HepG2 (cell line): ENCODE data around the gene ADGRD1. TPM values are rescaled to one million over a fixed set of nuclear protein-coding genes. Genes with fewer than 3 reads are reported as not detected.

Experiments used
- CEBPB ChIP-seq: IDR thresholded peaks from 2 replicates; pipeline ENCODE4 v1.6.1; 2011; ENCODE audit warnings: low read depth, low read length, improper control_type of control experiment, borderline replicate concordance
- EHMT2 ChIP-seq: fragments of 200-600 bp; sonication (generic); IDR thresholded peaks from 2 replicates; pipeline ENCODE4 v1.7.0; 2017; ENCODE audit warnings: antibody characterized with exemption, low read depth, low read length, borderline replicate concordance
- FOXO1 ChIP-seq: sonication (generic); formaldehyde crosslinking; IDR thresholded peaks from 2 replicates; pipeline ENCODE4 v1.4.0; 2020; ENCODE audit warnings: missing genetic modification reagents
- GABPB1 ChIP-seq: IDR thresholded peaks from 2 replicates; pipeline ENCODE4 v1.6.1; 2016; ENCODE audit warnings: mild to moderate bottlenecking, missing genetic modification reagents, moderate library complexity, missing compliant biosample characterization
- GMEB2 ChIP-seq: IDR thresholded peaks from 2 replicates; pipeline ENCODE4 v1.6.1; 2016; ENCODE audit warnings: missing biosample characterization, missing genetic modification reagents, low read depth
- IRF2 ChIP-seq: IDR thresholded peaks from 2 replicates; pipeline ENCODE4 v1.6.1; 2018; ENCODE audit warnings: missing genetic modification reagents, missing compliant biosample characterization
- NAIF1 ChIP-seq: sonication (generic); formaldehyde crosslinking; IDR thresholded peaks from 2 replicates; pipeline ENCODE4 v1.5.0; 2020; ENCODE audit warnings: mild to moderate bottlenecking, missing genetic modification reagents, borderline replicate concordance
- POGZ ChIP-seq: sonication (generic); formaldehyde crosslinking; IDR thresholded peaks from 2 replicates; pipeline ENCODE4 v1.4.0; 2020; ENCODE audit warnings: mild to moderate bottlenecking, missing genetic modification reagents
- PRMT3 ChIP-seq: sonication (generic); formaldehyde crosslinking; IDR thresholded peaks from 2 replicates; pipeline ENCODE4 v1.8.1; 2022; ENCODE audit warnings: low read depth, mild to moderate bottlenecking, moderate library complexity, missing genetic modification reagents, borderline replicate concordance
- RFX5 ChIP-seq: IDR thresholded peaks from 2 replicates; pipeline ENCODE4 v1.6.1; 2011; ENCODE audit warnings: low read depth, low read length, improper control_type of control experiment
- SETDB1 ChIP-seq: sonication (generic); formaldehyde crosslinking; IDR thresholded peaks from 2 replicates; pipeline ENCODE4 v1.5.1; 2020; ENCODE audit warnings: missing genetic modification reagents, mild to moderate bottlenecking, borderline replicate concordance
- TBX2 ChIP-seq: sonication (generic); formaldehyde crosslinking; IDR thresholded peaks from 2 replicates; pipeline ENCODE4 v1.5.0; 2020; ENCODE audit warnings: missing genetic modification reagents, mild to moderate bottlenecking, borderline replicate concordance
- TBX3 ChIP-seq: fragments of 450-650 bp; IDR thresholded peaks from 2 replicates; pipeline ENCODE4 v1.6.1; 2017; ENCODE audit warnings: antibody characterized with exemption, mild to moderate bottlenecking, inconsistent platforms, borderline replicate concordance
- ZBTB43 ChIP-seq: sonication (generic); formaldehyde crosslinking; conservative IDR thresholded peaks from 2 replicates; pipeline ENCODE4 v1.4.0; 2020; ENCODE audit warnings: missing genetic modification reagents
- ZFAT ChIP-seq: sonication (generic); formaldehyde crosslinking; conservative IDR thresholded peaks from 2 replicates; pipeline ENCODE4 v1.8.1; 2023; ENCODE audit warnings: missing genetic modification reagents, inconsistent platforms
- ZFP91 ChIP-seq: sonication (generic); formaldehyde crosslinking; IDR thresholded peaks from 2 replicates; pipeline ENCODE4 v1.9.0; 2022; ENCODE audit warnings: missing genetic modification reagents, mild to moderate bottlenecking, borderline replicate concordance
- ZNF3 ChIP-seq: IDR thresholded peaks from 2 replicates; pipeline ENCODE4 v1.7.0; 2017; ENCODE audit warnings: inconsistent platforms
- ZNF343 ChIP-seq: sonication (generic); formaldehyde crosslinking; IDR thresholded peaks from 2 replicates; pipeline ENCODE4 v1.4.0; 2020; ENCODE audit warnings: mild to moderate bottlenecking, missing genetic modification reagents
- ZNF674 ChIP-seq: sonication (generic); formaldehyde crosslinking; IDR thresholded peaks from 2 replicates; pipeline ENCODE4 v1.5.0; 2020; ENCODE audit warnings: low read depth, mild to moderate bottlenecking, missing genetic modification reagents
- polyA plus RNA-seq, 8 experiments: library from polyadenylated mRNA; depleted of rRNA in 3 of 8; stranded (reverse) in 7 of 8; unstranded in 1 of 8; fragments of >200 nt; fragmentation: Illumina TruSeq in 4 of 8; extraction: Trizol in 4 of 8; gene quantifications; 2 replicates each; pipeline versions ENCODE4 v1.2.1 to v1.2.3, GENCODE V29; 2011 to 2016; ENCODE audit warnings: low read depth in 4 of 8, missing spikeins in 1 of 8, mixed read lengths in 1 of 8; ENCODE audit not compliant: insufficient read depth in 1 of 8
- total RNA-seq, 5 experiments: library from RNA; depleted of rRNA; stranded (reverse); fragments of >200 nt; fragmentation: Illumina TruSeq; extraction: Trizol; gene quantifications; 2 replicates each; pipeline ENCODE4 v1.2.3, GENCODE V29; 2016; ENCODE audit warnings: low read depth in 1 of 5
- TF ChIP-seq, protein P1 (sequence below): sonication (generic); formaldehyde crosslinking; IDR thresholded peaks from 2 replicates; pipeline ENCODE4 v1.5.1; 2020; ENCODE audit warnings: mild to moderate bottlenecking, moderate library complexity, missing genetic modification reagents
- TF ChIP-seq, protein P2 (sequence below): sonication (generic); formaldehyde crosslinking; IDR thresholded peaks from 2 replicates; pipeline ENCODE4 v1.4.0; 2020; ENCODE audit warnings: low read depth, mild to moderate bottlenecking, missing genetic modification reagents

Gene ADGRD1
- total and polyA plus RNA-seq, 2 of the 13 experiments (the other 11 are each of a cell fraction or from before 2014, with no cell fraction given): 0.46 to 12.4 TPM

- TF ChIP-seq RFX5 (no peak), ZFP91 (CRISPR knock-in tag) (peak; percentile 33; the same call in 1 of the 2 replicates), PRMT3 (CRISPR knock-in tag) (no peak), CEBPB (no peak), TBX2 (CRISPR knock-in tag) (0 out of 2 replicates have a peak, but pooled peaks have one; percentile 33), TBX3 (no peak), NAIF1 (CRISPR knock-in tag) (no peak), ZNF3 (no peak), ZFAT (CRISPR knock-in tag) (no peak), ZBTB43 (no peak), FOXO1 (peak; percentile 83; the same call in 1 of the 2 replicates), EHMT2 (0 out of 2 replicates have a peak, but pooled peaks have one; percentile 58), IRF2 (CRISPR knock-in tag) (peak; percentile 65; the same call in 1 of the 2 replicates), GABPB1 (CRISPR knock-in tag) (no peak), POGZ (CRISPR knock-in tag) (no peak), ZNF674 (no peak), GMEB2 (CRISPR knock-in tag) (no peak), SETDB1 (CRISPR knock-in tag) (no peak), ZNF343 (CRISPR knock-in tag) (no peak)
- TF ChIP-seq, protein P1, sequence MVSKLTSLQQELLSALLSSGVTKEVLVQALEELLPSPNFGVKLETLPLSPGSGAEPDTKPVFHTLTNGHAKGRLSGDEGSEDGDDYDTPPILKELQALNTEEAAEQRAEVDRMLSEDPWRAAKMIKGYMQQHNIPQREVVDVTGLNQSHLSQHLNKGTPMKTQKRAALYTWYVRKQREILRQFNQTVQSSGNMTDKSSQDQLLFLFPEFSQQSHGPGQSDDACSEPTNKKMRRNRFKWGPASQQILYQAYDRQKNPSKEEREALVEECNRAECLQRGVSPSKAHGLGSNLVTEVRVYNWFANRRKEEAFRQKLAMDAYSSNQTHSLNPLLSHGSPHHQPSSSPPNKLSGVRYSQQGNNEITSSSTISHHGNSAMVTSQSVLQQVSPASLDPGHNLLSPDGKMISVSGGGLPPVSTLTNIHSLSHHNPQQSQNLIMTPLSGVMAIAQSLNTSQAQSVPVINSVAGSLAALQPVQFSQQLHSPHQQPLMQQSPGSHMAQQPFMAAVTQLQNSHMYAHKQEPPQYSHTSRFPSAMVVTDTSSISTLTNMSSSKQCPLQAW (CRISPR knock-in tag): no peak; the same call in 1 of the 2 replicates
- TF ChIP-seq, protein P2, sequence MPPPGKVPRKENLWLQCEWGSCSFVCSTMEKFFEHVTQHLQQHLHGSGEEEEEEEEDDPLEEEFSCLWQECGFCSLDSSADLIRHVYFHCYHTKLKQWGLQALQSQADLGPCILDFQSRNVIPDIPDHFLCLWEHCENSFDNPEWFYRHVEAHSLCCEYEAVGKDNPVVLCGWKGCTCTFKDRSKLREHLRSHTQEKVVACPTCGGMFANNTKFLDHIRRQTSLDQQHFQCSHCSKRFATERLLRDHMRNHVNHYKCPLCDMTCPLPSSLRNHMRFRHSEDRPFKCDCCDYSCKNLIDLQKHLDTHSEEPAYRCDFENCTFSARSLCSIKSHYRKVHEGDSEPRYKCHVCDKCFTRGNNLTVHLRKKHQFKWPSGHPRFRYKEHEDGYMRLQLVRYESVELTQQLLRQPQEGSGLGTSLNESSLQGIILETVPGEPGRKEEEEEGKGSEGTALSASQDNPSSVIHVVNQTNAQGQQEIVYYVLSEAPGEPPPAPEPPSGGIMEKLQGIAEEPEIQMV (CRISPR knock-in tag): no peak
Observed at GRCh38 chr12:130971925-130972585, 18.3 kb downstream of the ADGRD1 start (continued).
